Caco-2 (cell line): Measurements from ENCODE around the gene FAM50B. TPM values are rescaled to one million over a fixed set of nuclear protein-coding genes. Genes with fewer than 3 reads are reported as not detected.

Experiments used
- BruUV-seq: library from RNA; stranded (reverse); fragments of 400-500 nt; replicated peaks from 2 replicates; lab custom pipeline; 2021; lab: Mats Ljungman, UMichigan
- CTCF ChIA-PET: fragments of 300-600 bp; sonication (Branson Sonifier 250); formaldehyde crosslinking; loops from one replicate; lab custom pipeline; 2022; ENCODE audit warnings: antibody characterized with exemption; lab: Charles Lee
- POLR2A ChIA-PET: fragments of 300-600 bp; sonication (Branson Sonifier 250); formaldehyde crosslinking; loops from one replicate; lab custom pipeline; 2022; ENCODE audit warnings: antibody characterized with exemption; lab: Charles Lee
- DNase-seq, 2 experiments: peaks; one replicate each; pipeline versions ENCODE4 v3.0.0 to v3.0.0-alpha.2; 2020 to 2022
- H3K27me3 ChIP-seq: replicated peaks from 2 replicates; pipeline ENCODE4 v1.6.0; 2011; ENCODE audit warnings: low read length; ENCODE audit not compliant: control insufficient read depth, insufficient read depth
- H3K36me3 ChIP-seq: 2 replicates; pipeline ENCODE4 v1.5.1; 2011; ENCODE audit warnings: low read length; ENCODE audit not compliant: control insufficient read depth, insufficient read depth
- H3K4me1 ChIP-seq: fragments of 250-450 bp; sonication (Bioruptor Pico); 2 replicates; pipeline ENCODE4 v1.5.1; 2020; ENCODE audit warnings: mild to moderate bottlenecking
- H3K4me3 ChIP-seq: 2 replicates; pipeline ENCODE4 v1.5.1; 2011; ENCODE audit warnings: low read depth, mild to moderate bottlenecking, control low read depth, low read length
- H3K9me3 ChIP-seq: fragments of 250-450 bp; sonication (Bioruptor Pico); 2 replicates; pipeline ENCODE4 v1.5.1; 2020; ENCODE audit warnings: mild to moderate bottlenecking, moderate library complexity
- H3K27ac Mint-ChIP-seq: one replicate; pipeline ENCODE4 v1.8.0; 2022; ENCODE audit warnings: mixed read lengths; ENCODE audit not compliant: unreplicated experiment
- H3K27me3 Mint-ChIP-seq: one replicate; pipeline ENCODE4 v1.8.0; 2022; ENCODE audit warnings: mixed read lengths; ENCODE audit not compliant: insufficient read depth, unreplicated experiment
- H3K36me3 Mint-ChIP-seq: one replicate; pipeline ENCODE4 v1.8.0; 2022; ENCODE audit warnings: mild to moderate bottlenecking, mixed read lengths; ENCODE audit not compliant: insufficient read depth, unreplicated experiment
- H3K4me1 Mint-ChIP-seq: one replicate; pipeline ENCODE4 v1.8.0; 2022; ENCODE audit warnings: low read depth, mixed read lengths; ENCODE audit not compliant: unreplicated experiment
- H3K4me3 Mint-ChIP-seq: one replicate; pipeline ENCODE4 v1.8.0; 2022; ENCODE audit warnings: mild to moderate bottlenecking, moderate library complexity, mixed read lengths; ENCODE audit not compliant: unreplicated experiment
- H3K9me3 Mint-ChIP-seq: one replicate; pipeline ENCODE4 v1.8.0; 2022; ENCODE audit warnings: mixed read lengths; ENCODE audit not compliant: unreplicated experiment
- CTCF ChIP-seq, 2 experiments: fragments of 200-600 bp in 1 of 2; IDR thresholded peaks; 1 replicate in 1 of 2; 2 replicates in 1 of 2; pipeline versions ENCODE4 v1.5.1 to v1.8.0; 2011 to 2022; ENCODE audit warnings: antibody characterized with exemption in 1 of 2, control low read depth in 1 of 2, inconsistent platforms in 1 of 2, low read depth in 1 of 2, low read length in 1 of 2, mild to moderate bottlenecking in 1 of 2, moderate library complexity in 1 of 2; ENCODE audit not compliant: insufficient read depth in 1 of 2, severe bottlenecking in 1 of 2, unreplicated experiment in 1 of 2
- intact Hi-C: fragments of 100-400 bp; cut with micrococcal nuclease; formaldehyde crosslinking; loops from one replicate; pipeline ENCODE4 v1.10.0; 2022; ENCODE audit not compliant: unreplicated experiment
- total RNA-seq: library from RNA; stranded (reverse); gene quantifications from 2 replicates; pipeline ENCODE4 v1.2.3, GENCODE V29; 2022

The FAM50B gene
- total RNA-seq, 1 experiment from 2014 or later: not detected

GRCh38 chr6:3847521-3847920 lies 1.7 kb upstream of the FAM50B start:
- Mint-ChIP-seq H3K4me3 (no peak overlapping the region), H3K27me3 (no peaks in the 10 kb centered on the region), H3K4me1 (no peaks in the 10 kb centered on the region), H3K36me3 (no peaks in the 10 kb centered on the region), H3K27ac (no peak overlapping the region), H3K9me3 (peaks cover 12% of the 10 kb centered on the region)
- H3K4me3 ChIP-seq: no peak overlapping the region
- peaks cover 14% of the 10 kb centered on the region for H3K9me3 ChIP-seq
- H3K27me3 ChIP-seq: no peaks in the 10 kb centered on the region
- TF ChIP-seq CTCF (IDR thresholded peaks at IDR 0.05; ENCODE audit: insufficient read depth in 1 of 2, low read depth in 1 of 2, low read length in 1 of 2, severe bottlenecking in 1 of 2, unreplicated experiment in 1 of 2): no peak
- CTCF ChIA-PET: no interaction called here
- no peaks in the 10 kb centered on the region for H3K4me1 ChIP-seq
- POLR2A ChIA-PET: no interaction called here
- intact Hi-C loops: no loop called here
- no TSS peak for BruUV-seq
- H3K36me3 ChIP-seq: no peaks in the 10 kb centered on the region
- no peak for DNase-seq

- no peaks in the 10 kb centered on the region for H3K36me3 ChIP-seq
- no peak for TF ChIP-seq CTCF (IDR thresholded peaks at IDR 0.05; ENCODE audit: insufficient read depth in 1 of 2, low read depth in 1 of 2, low read length in 1 of 2, severe bottlenecking in 1 of 2, unreplicated experiment in 1 of 2)
- Mint-ChIP-seq H3K4me1 (no peaks in the 10 kb centered on the region), H3K4me3 (no peak overlapping the region), H3K36me3 (no peaks in the 10 kb centered on the region), H3K27ac (no peak overlapping the region), H3K9me3 (peaks cover 12% of the 10 kb centered on the region), H3K27me3 (no peaks in the 10 kb centered on the region)
- H3K4me3 ChIP-seq: no peak overlapping the region
- peaks cover 14% of the 10 kb centered on the region for H3K9me3 ChIP-seq
- H3K27me3 ChIP-seq: no peaks in the 10 kb centered on the region
- no peak for DNase-seq
- ChIA-PET POLR2A (no interaction called here), CTCF (interaction anchor here (0.6 kb wide), 1 partner anchor 19 kb away, joined by 3 read pairs; no protein-coding TSS in a partner anchor)
- intact Hi-C loops: no loop called here
- H3K4me1 ChIP-seq: no peaks in the 10 kb centered on the region
- BruUV-seq: no TSS peak
Measured at GRCh38 chr6:3848380-3848779, 793 bp upstream of the FAM50B start.

GRCh38 chr6:3849681-3850450 lies 693 bp downstream of the FAM50B start:
- Histone ChIP-seq H3K4me1 (no peaks in the 10 kb centered on the region), H3K4me3 (no peak overlapping the region), H3K36me3 (no peaks in the 10 kb centered on the region), H3K9me3 (peaks cover 14% of the 10 kb centered on the region), H3K27me3 (no peaks in the 10 kb centered on the region)
- Mint-ChIP-seq H3K4me3 (no peak overlapping the region), H3K27ac (no peak overlapping the region), H3K36me3 (no peaks in the 10 kb centered on the region), H3K27me3 (no peaks in the 10 kb centered on the region), H3K4me1 (no peaks in the 10 kb centered on the region), H3K9me3 (peaks cover 12% of the 10 kb centered on the region)
- no peak for TF ChIP-seq CTCF (IDR thresholded peaks at IDR 0.05; ENCODE audit: insufficient read depth in 1 of 2, low read depth in 1 of 2, low read length in 1 of 2, severe bottlenecking in 1 of 2, unreplicated experiment in 1 of 2)
- BruUV-seq: no TSS peak
- intact Hi-C loops: no loop called here
- ChIA-PET POLR2A (no interaction called here), CTCF (no interaction called here)
- no peak for DNase-seq
